HG03135 (cell line): Measurements from ENCODE around the gene NUB1.

Experiments
- ATAC-seq: cut with Tn5 transposase; IDR thresholded peaks from one replicate; pipeline ENCODE4 v1.9.1; 2021; ENCODE audit warnings: mild to moderate bottlenecking, moderate library complexity; ENCODE audit not compliant: unreplicated experiment

The NUB1 gene

GRCh38 chr7:151420144-151420543, 78.5 kb downstream of the NUB1 start:
- ATAC-seq = no peak

- ATAC-seq = no peak
Observed at GRCh38 chr7:151422212-151422611, 80.6 kb downstream of the NUB1 start.

- no peak for ATAC-seq
Observed at GRCh38 chr7:151423226-151423625, 81.6 kb downstream of the NUB1 start.

GRCh38 chr7:151423936-151424335, 82.3 kb downstream of the NUB1 start:
- ATAC-seq = no peak

GRCh38 chr7:151424799-151425198, 83.2 kb downstream of the NUB1 start:
- no peak for ATAC-seq

GRCh38 chr7:151425670-151426440, 84.2 kb downstream of the NUB1 start:
- ATAC-seq = no peak

- no peak for ATAC-seq
Observed at GRCh38 chr7:151426441-151426903, 84.9 kb downstream of the NUB1 start.

GRCh38 chr7:151426904-151427704, 85.5 kb downstream of the NUB1 start:
- no peak for ATAC-seq

- ATAC-seq = no peak
Observed at GRCh38 chr7:151427705-151428377, 86.2 kb downstream of the NUB1 start.
